Gastroesophageal sphincter (tissue), 3 donors: ENCODE measurements around the gene PVALB.

Experiments used
- CTCF ChIP-seq, 4 experiments: fragments of 200-600 bp in 2 of 4; fragments of 450-650 bp in 2 of 4; sonication (generic) in 1 of 4; IDR thresholded peaks; one replicate each; pipeline ENCODE4 v1.5.1; 2017 to 2019; ENCODE audit warnings: antibody characterized with exemption in 4 of 4, mild to moderate bottlenecking in 2 of 4, moderate library complexity in 2 of 4
- POLR2A ChIP-seq, 2 donors: fragments of 450-650 bp; IDR thresholded peaks; one replicate each; pipeline ENCODE4 v1.6.1; 2017; ENCODE audit warnings: antibody characterized with exemption in 2 of 2, mild to moderate bottlenecking in 2 of 2, moderate library complexity in 1 of 2

DNA sequence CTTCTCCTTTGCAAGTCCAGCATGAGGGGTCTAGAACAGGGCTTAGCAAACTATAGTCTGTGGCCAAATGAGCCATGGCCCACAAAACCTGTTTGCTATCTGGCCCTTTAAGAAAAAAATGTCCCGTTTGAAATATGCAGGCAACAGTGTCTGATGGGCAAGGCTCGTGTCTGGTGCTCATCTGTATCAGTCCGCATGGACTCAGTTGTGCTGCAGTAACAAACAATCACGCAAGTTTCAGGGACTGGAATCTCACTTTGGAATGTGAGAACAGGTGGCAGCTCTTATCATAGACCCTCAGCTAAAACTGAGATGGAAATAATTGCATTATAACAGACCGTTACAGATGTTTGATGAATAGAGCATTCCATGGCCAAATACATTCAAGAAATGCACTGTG lies 19.1 kb upstream of the PVALB start:
- no peak for TF ChIP-seq CTCF (IDR thresholded peaks at IDR 0.05)
- TF ChIP-seq POLR2A (IDR thresholded peaks at IDR 0.05), result no peak
